ENCODE data around the gene SAMD4A.
"Not testable (repeated sequence)": the region's sequence is repeated elsewhere in the genome, so short reads cannot be mapped to it uniquely, and the experiment has no call there.

Gene SAMD4A

DNA sequence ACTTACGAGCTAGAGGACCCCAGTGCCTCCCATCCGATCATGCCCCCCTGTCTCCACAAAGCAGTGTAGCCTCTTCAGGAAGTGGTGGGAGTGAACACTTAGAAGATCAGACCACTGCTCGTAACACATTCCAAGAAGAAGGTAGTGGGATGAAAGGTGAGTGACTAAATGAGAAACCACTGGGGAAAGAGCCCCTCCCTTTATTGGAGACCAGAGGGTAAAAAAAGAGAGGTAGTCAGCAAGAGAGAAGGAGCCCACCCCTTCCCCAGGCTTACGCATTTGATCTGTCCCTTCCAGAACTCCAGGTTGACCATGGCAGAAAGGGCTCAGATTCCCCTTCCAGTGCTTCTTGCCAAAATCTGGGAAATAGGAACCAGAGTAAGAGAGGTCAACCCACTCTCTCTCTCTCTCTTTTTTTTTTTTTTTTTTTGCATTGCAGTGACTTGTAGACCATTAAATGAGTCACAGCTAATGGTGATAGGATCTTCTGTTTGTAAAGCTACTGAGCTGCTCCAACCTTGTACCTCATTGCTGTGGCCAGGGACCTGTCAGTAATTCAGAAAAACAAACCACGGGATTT lies 170.3 kb downstream of the SAMD4A start:
- DNase-seq, result no peak

- DNase-seq, result peak; percentile 37
Observed at GRCh38 chr14:54738009-54738408, 171.1 kb downstream of the SAMD4A start.

DNA sequence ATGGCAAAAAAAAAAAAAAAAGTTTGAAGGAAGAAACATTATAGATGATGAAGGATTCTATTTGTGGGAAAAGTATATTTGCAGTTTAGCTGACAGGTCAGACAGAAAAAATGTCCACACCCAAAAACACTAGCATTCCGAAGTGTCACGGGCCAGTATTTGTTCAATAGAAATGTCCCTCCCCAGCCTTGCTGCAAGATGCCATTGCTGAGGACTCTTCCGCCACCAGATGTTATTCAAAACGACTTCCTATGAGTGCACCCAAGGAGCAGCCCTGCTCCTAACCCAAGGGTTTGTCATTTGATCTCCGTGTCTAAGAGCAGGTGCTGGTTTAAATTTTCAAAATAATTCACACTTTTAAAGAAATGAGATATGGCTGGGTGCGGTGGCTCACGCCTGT lies 172.6 kb downstream of the SAMD4A start:
- no peak for DNase-seq

DNA sequence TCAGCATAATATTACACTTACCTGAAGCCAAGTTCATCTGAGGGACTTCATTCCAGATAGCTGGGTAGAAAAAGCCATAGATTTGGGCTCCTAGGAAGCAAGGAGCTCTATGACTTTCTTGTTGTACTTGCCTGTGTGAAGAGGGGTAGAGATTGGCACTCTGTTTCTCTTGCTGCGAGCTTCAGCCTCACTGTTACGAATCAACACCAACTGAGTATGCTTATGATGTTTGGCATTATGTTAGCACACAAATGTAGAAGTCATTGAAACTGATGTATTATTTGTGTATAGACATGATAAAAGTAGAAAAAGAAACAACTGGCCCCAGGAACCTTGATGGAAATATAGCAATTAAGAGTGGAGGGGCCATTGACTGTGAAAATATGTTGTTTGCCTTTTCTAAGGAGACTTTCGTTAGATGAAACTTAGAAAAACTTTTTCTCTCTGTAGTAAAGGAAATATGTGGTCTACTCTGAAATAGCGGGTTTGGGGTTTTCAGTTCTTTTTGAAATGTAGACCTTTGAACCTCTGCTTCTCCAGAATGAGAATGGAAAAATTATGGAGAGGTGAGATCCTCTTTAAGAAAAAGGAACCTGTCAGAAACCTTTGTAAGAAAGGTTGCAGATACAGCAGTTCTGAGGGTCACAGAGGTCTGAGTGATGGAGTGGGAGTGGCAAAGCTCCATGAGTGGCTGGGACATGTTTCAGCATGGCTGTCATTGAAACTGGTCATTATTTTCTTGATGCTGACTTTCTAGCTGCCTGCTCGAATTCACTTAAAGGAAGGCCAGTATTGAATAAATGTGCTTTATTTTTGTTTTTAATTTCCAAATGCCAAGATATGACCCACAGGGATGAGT lies 175.8 kb downstream of the SAMD4A start:
- no peak for DNase-seq

- DNase-seq, result no peak
Observed at GRCh38 chr14:54743382-54743781, 176.5 kb downstream of the SAMD4A start.

DNA sequence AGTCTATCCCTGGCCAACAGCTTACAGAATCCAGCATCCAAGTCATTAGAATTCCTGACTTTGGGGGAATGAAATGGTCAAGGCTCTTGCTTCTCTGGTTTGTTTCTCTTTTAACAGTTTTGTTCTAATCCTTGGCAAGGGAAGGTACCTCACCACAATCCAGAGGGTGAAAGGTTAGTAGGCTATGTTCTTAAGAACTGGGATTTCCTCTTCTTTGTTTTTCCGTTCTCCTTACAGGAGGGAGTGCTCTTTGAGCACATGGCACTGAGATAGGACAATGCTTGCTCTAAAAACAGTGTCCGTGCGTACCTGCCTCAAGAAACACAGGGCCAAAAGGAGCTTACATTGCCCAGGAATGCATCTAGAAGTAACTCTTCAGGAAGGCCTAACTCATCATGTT lies 179.1 kb downstream of the SAMD4A start:
- DNase-seq, result no peak

GRCh38 chr14:54747616-54748015 lies 180.7 kb downstream of the SAMD4A start:
- DNase-seq, result no peak

DNA sequence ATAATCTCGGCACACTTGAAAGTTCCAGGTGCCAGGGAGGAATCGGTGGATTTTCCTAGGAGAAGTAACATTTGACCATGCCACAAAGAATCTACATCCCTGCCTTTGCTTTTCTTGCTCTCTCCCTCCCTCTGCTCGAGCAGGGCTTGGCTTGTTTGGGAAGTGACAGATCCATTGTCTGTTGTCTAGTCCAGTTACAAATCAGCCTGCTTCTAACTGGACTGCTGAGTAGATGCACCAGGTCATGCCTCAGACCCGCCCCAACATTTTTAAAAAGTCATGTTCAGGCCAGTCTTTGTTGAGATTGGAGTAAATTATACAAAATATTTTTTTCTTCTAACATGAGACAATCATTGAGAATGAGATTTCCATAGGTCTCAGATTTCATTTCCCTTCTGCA lies 182.3 kb downstream of the SAMD4A start:
- no peak for DNase-seq

DNA sequence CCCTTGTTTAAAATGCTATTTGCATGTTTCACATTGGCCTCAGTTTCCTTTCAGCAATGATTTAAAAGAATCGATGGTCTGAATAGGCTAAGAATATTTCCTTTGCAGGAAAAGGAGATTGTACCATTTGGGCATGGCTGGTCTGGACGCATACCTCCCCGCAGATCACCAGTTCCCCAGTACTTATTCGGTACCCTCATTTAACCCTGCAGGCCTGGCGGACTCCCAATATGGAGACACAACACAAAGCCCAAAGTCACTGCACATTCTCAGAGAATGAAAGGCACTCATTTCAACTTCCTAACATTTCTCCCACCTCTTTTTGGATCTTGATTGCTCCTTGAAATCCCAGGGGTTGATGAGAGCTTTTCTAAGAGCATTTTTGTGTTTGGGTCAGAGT lies 182.8 kb downstream of the SAMD4A start:
- no peak for DNase-seq

DNA sequence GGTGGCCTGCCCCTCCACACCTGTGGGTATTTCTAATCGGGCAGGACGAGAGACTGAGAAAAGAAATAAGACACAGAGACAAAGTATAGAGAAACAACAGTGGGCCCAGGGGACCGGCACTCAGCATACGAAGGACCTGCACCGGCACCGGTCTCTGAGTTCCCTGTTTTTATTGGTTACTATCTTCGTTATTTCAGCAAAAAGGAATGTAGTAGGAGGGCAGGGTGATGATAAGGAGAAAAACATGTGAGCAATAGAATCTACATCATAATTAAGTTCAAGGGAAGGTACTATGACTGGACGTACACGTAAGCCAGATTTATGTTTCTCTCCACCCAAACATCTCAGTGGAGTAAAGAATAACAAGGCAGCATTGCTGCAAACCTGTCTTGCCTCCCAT lies 185.7 kb downstream of the SAMD4A start:
- not testable (repeated sequence) for DNase-seq

DNA sequence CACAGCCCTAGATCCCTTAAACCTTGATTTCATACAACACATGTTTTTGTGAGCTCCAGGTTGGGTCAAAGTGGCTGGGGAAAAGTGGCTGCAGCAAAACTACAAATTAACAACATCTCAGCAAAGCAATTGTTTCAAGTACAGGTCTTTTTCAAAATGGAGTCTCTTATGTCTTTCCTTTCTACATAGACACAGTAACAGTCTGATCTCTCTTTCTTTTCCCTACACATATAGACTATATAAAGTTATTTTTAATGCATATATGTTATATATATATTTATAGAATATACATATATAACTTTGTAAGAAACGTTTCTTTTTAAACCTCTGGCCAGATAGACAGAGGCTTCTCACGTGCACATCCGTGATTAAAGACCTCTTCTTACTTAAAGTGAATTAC lies 186.5 kb downstream of the SAMD4A start:
- not testable (repeated sequence) for DNase-seq

- no peak for DNase-seq
Observed at GRCh38 chr14:54754116-54754622, 187.2 kb downstream of the SAMD4A start.

- no peak for DNase-seq
Observed at GRCh38 chr14:54754623-54755386, 187.9 kb downstream of the SAMD4A start.

- DNase-seq, result no peak
Observed at GRCh38 chr14:54756656-54757392, 189.9 kb downstream of the SAMD4A start.

DNA sequence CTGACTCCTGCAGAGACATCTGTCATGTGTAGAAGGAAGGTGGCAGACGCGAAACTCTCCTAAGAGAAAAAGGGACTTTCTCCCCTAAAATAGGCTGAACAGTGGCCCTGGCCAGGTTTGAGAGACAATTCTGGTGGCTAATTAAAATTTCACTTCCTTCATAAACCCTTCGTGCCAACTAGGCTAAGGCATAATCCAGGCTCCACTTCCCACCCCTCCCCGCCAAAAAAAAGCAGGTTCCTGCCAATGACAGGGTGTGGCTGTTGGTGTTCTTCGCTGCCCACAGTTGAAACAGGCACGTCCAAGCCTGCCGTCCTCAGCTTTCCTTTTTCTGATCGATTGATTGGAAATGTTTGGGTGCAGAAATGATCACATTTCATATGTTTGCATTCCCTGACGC lies 191.1 kb downstream of the SAMD4A start:
- DNase-seq, result no peak

- DNase-seq, result no peak
Observed at GRCh38 chr14:54759982-54760585, 193.2 kb downstream of the SAMD4A start.

- no peak for DNase-seq
Observed at GRCh38 chr14:54760866-54761575, 194.1 kb downstream of the SAMD4A start.

- DNase-seq, result no peak
Observed at GRCh38 chr14:54761835-54762234, 194.9 kb downstream of the SAMD4A start.

GRCh38 chr14:54762296-54762695 lies 195.4 kb downstream of the SAMD4A start:
- DNase-seq, result no peak

DNA sequence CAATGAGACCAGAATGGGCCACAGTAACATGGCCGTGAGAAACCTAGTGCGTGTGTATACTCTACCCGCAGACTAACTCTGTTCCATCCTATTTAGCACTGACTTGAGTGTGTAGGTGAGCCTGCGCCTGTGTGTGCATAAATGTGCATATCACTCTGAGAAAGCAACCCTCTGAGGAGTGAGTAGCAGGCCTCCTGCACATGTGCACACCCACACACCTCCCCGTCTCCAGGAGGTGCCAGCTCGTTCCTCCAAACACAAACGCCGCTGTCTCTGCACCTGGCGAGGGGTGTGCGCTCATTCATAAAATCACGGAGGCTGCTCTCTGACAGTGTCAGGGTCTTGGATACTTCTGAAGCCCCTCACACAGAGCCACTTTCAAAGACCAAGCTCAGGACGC lies 196.8 kb downstream of the SAMD4A start:
- no peak for DNase-seq

GRCh38 chr14:54766276-54767138 lies 199.6 kb downstream of the SAMD4A start:
- no peak for DNase-seq
